Upper lobe of left lung (tissue), 6 donors: ENCODE results near the gene OTUD7B. TPM values are rescaled to one million over a fixed set of nuclear protein-coding genes. Genes with fewer than 3 reads are reported as not detected.

Experiments used
- ATAC-seq, 2 donors: fragments of 200-7000 bp; cut with Tn5 transposase; one replicate each; pipeline ENCODE4 v1.9.1; 2022; ENCODE audit warnings: mild to moderate bottlenecking in 2 of 2, moderate library complexity in 2 of 2; ENCODE audit not compliant: low FRiP score in 2 of 2
- DNase-seq, 2 donors: peaks; one replicate each; pipeline ENCODE4 v3.0.0-alpha.2; 2019 to 2020
- H3K27ac ChIP-seq, 4 donors: fragments of 200-600 bp; sonication (generic); one replicate each; pipeline ENCODE4 v1.5.1; 2016 to 2019
- H3K27me3 ChIP-seq, 4 donors: fragments of 200-600 bp; sonication (generic); one replicate each; pipeline ENCODE4 v1.5.1; 2017 to 2019
- H3K36me3 ChIP-seq, 4 donors: fragments of 200-600 bp; sonication (generic); one replicate each; pipeline ENCODE4 v1.5.1; 2016 to 2019
- H3K4me1 ChIP-seq, 4 donors: fragments of 200-600 bp; sonication (generic); one replicate each; pipeline ENCODE4 v1.5.1; 2018 to 2019
- H3K4me3 ChIP-seq, 4 donors: fragments of 200-600 bp; sonication (generic); one replicate each; pipeline ENCODE4 v1.5.1; 2017 to 2019; ENCODE audit warnings: mild to moderate bottlenecking in 2 of 4, moderate library complexity in 1 of 4
- H3K9me3 ChIP-seq, 4 donors: fragments of 200-600 bp; sonication (generic); one replicate each; pipeline ENCODE4 v1.5.1; 2018 to 2019
- CTCF ChIP-seq, 6 experiments: fragments of 450-650 bp in 4 of 6; fragments of 200-600 bp in 2 of 6; sonication (generic) in 2 of 6; IDR thresholded peaks; one replicate each; pipeline ENCODE4 v1.5.1; 2016 to 2019; ENCODE audit warnings: antibody characterized with exemption in 6 of 6
- EP300 ChIP-seq, 4 donors: sonication (generic); formaldehyde crosslinking; IDR thresholded peaks; one replicate each; pipeline ENCODE4 v1.5.1; 2017; ENCODE audit warnings: antibody characterized with exemption in 4 of 4, control low read depth in 2 of 4
- POLR2A ChIP-seq, 4 donors: fragments of 450-650 bp; IDR thresholded peaks; one replicate each; pipeline ENCODE4 v1.5.1; 2016 to 2017; ENCODE audit warnings: antibody characterized with exemption in 4 of 4, mild to moderate bottlenecking in 2 of 4
- POLR2AphosphoS5 ChIP-seq, 2 donors: sonication (generic); formaldehyde crosslinking; IDR thresholded peaks; one replicate each; pipeline ENCODE4 v1.5.1; 2017; ENCODE audit warnings: antibody characterized with exemption in 2 of 2
- WGBS, 2 donors: methylation state at CpG; one replicate each; pipeline ENCODE4 v1.1.5; 2017 to 2018; 5-methylcytosine and 5-hydroxymethylcytosine counted together
- total RNA-seq, 6 donors: library from RNA; depleted of rRNA in 4 of 6; stranded (reverse); fragments of >200 nt in 4 of 6; gene quantifications; one replicate each; pipeline versions ENCODE4 v1.1.0 to v1.2.1, GENCODE V29; 2016 to 2021
- donor health status: DM: no; HTN: no; CAD: no; lungs with moderate emphysema.
- donor health status: DM: no; HTN: yes; CAD: no; lungs with severe emphysema.

OTUD7B gene
- total RNA-seq, 6 donors from 2014 or later, result 22.0 to 44.8 (median 29.8) TPM

- peak within 1 kb of the TSS; percentile 80 to 98 (median 86) for H3K4me3 ChIP-seq
- WGBS, 2 donors, result 1 to 2% methylated on average over 23 to 45 of the region's 47 CpGs
- peak within 1 kb of the TSS; percentile 89 to 98 (median 96) for H3K27ac ChIP-seq
- no peaks in the 10 kb centered on the region for H3K27me3 ChIP-seq
- DNase-seq (peak; percentile 96 to 98), ATAC-seq (peak; percentile 98 to 99)
- TF ChIP-seq POLR2AphosphoS5 (IDR thresholded peaks at IDR 0.05) (peak; percentile 98 to 99), CTCF (IDR thresholded peaks at IDR 0.05) (peak in 1 of 6 experiments; percentile 17), POLR2A (IDR thresholded peaks at IDR 0.05) (peak; percentile 51 to 98 (median 92)), EP300 (IDR thresholded peaks at IDR 0.05) (peak in 1 of 4 donors; percentile 75)
- peaks cover 21 to 35% (median 29%) of the 10 kb centered on the region in 4 donors for H3K4me1 ChIP-seq
- H3K36me3 ChIP-seq, result peaks cover 33 to 59% (median 37%) of the 10 kb centered on the region in 4 donors
- H3K9me3 ChIP-seq, result no peaks in the 10 kb centered on the region
These were observed 82.7 kb downstream of the OTUD7B start, which contains the start of gene SF3B4 for GRCh38 chr1:149927563-149928400. Gene SF3B4, minus strand, starts transcription at chr1:149927803. Its CDS starts 44 bp downstream, at chr1:149927759.

GRCh38 chr1:149927056-149927562 lies 83.4 kb downstream of the OTUD7B start:
- no peak for ATAC-seq
- H3K9me3 ChIP-seq, result no peaks in the 10 kb centered on the region
- peak overlapping the region; percentile 89 to 98 (median 96) for H3K27ac ChIP-seq
- WGBS, 2 donors, result 4 to 5% methylated on average over 10 of the region's 10 CpGs
- H3K4me3 ChIP-seq, result peak overlapping the region; percentile 80 to 98 (median 86)
- TF ChIP-seq POLR2A (IDR thresholded peaks at IDR 0.05) (no peak), EP300 (IDR thresholded peaks at IDR 0.05) (no peak), POLR2AphosphoS5 (IDR thresholded peaks at IDR 0.05) (no peak), CTCF (IDR thresholded peaks at IDR 0.05) (no peak)
- DNase-seq, result no peak
- no peaks in the 10 kb centered on the region for H3K27me3 ChIP-seq
- peaks cover 21 to 35% (median 29%) of the 10 kb centered on the region in 4 donors for H3K4me1 ChIP-seq
- peaks cover 38 to 62% (median 42%) of the 10 kb centered on the region in 4 donors for H3K36me3 ChIP-seq

DNA sequence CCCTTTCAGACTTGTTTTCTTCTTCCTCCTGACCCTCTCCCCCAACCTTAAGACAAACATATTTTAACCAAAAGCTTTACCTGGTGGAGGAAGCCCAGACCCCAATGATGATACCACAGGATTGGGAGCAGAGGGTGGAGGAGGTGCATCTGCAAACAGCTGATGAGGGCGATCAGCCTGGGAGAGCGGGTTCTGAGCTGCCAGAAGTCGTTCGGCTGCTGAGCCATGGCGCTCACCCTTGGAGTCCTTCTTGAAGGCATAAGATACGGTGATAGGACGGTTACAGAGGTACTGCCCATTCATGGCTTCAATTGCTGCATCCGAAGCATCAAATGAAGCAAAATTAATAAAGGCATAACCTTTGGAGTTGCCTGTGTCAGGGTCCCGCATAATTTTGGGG lies 84.2 kb downstream of the OTUD7B start:
- DNase-seq (no peak), ATAC-seq (no peak)
- TF ChIP-seq POLR2AphosphoS5 (IDR thresholded peaks at IDR 0.05), result no peak
- TF ChIP-seq POLR2A (IDR thresholded peaks at IDR 0.05), result no peak
- H3K27me3 ChIP-seq, result no peaks in the 10 kb centered on the region
- H3K4me1 ChIP-seq, result peaks cover 21 to 35% (median 29%) of the 10 kb centered on the region in 4 donors
- H3K27ac ChIP-seq, result no peak overlapping the region
- WGBS, 2 donors, result 93 to 95% methylated on average over 9 of the region's 9 CpGs
- no peaks in the 10 kb centered on the region for H3K9me3 ChIP-seq
- H3K4me3 ChIP-seq, result peak overlapping the region in 1 of 4 donors; percentile 98
- peaks cover 38 to 61% (median 44%) of the 10 kb centered on the region in 4 donors for H3K36me3 ChIP-seq

GRCh38 chr1:149925751-149926150 lies 84.8 kb downstream of the OTUD7B start:
- DNase-seq (no peak), ATAC-seq (no peak)
- peaks cover 38 to 61% (median 44%) of the 10 kb centered on the region in 4 donors for H3K36me3 ChIP-seq
- peak overlapping the region in 1 of 4 donors; percentile 98 for H3K4me3 ChIP-seq
- no peaks in the 10 kb centered on the region for H3K27me3 ChIP-seq
- H3K9me3 ChIP-seq, result no peaks in the 10 kb centered on the region
- no peak overlapping the region for H3K27ac ChIP-seq
- TF ChIP-seq POLR2AphosphoS5 (IDR thresholded peaks at IDR 0.05) (no peak), CTCF (IDR thresholded peaks at IDR 0.05) (no peak), EP300 (IDR thresholded peaks at IDR 0.05) (no peak), POLR2A (IDR thresholded peaks at IDR 0.05) (no peak)
- 60 to 90% methylated on average over 2 of the region's 2 CpGs for WGBS, 2 donors
- H3K4me1 ChIP-seq, result peaks cover 21 to 35% (median 29%) of the 10 kb centered on the region in 4 donors

- Histone ChIP-seq H3K4me1 (peaks cover 21 to 35% (median 29%) of the 10 kb centered on the region in 4 donors), H3K27ac (no peak overlapping the region), H3K27me3 (no peaks in the 10 kb centered on the region), H3K36me3 (peaks cover 38 to 59% (median 44%) of the 10 kb centered on the region in 4 donors), H3K4me3 (no peak overlapping the region), H3K9me3 (no peaks in the 10 kb centered on the region)
- no peak for DNase-seq
- ATAC-seq, result no peak
- no peak for TF ChIP-seq CTCF (IDR thresholded peaks at IDR 0.05)
- TF ChIP-seq POLR2AphosphoS5 (IDR thresholded peaks at IDR 0.05), result no peak
- no peak for TF ChIP-seq POLR2A (IDR thresholded peaks at IDR 0.05)
- no peak for TF ChIP-seq EP300 (IDR thresholded peaks at IDR 0.05)
- WGBS, 2 donors, result 90 to 93% methylated on average over 3 of the region's 3 CpGs
These were observed 85.2 kb downstream of the OTUD7B start for GRCh38 chr1:149925345-149925744.
